Activated B cell treated with CpG ODN at 0.5 μM for 24 hours (primary cell): ENCODE data around the gene LSMEM2. TPM values are rescaled to one million over a fixed set of nuclear protein-coding genes. Genes with fewer than 3 reads are reported as not detected.

ENCODE experiments used
- ATAC-seq: fragments of 200-7000 bp; cut with Tn5 transposase; one replicate; pipeline ENCODE4 v1.10.0; 2021; ENCODE audit warnings: low read depth, mild to moderate bottlenecking, moderate library complexity
- CTCF ChIA-PET: fragments of 350-600 bp; sonication (Branson Sonifier 250); formaldehyde crosslinking; loops from one replicate; lab custom pipeline; 2021; ENCODE audit warnings: antibody characterized with exemption; lab: Charles Lee
- POLR2A ChIA-PET: fragments of 350-600 bp; sonication (Branson Sonifier 250); formaldehyde crosslinking; loops from one replicate; lab custom pipeline; 2021; ENCODE audit warnings: antibody characterized with exemption; lab: Charles Lee
- DNase-seq: peaks from one replicate; pipeline ENCODE4 v3.0.0; 2022
- H3K27ac Mint-ChIP-seq: one replicate; pipeline ENCODE4 v1.8.0; 2020; ENCODE audit warnings: mixed read lengths
- H3K27me3 Mint-ChIP-seq: one replicate; pipeline ENCODE4 v1.8.0; 2021; ENCODE audit warnings: mixed read lengths
- H3K36me3 Mint-ChIP-seq: one replicate; pipeline ENCODE4 v1.8.0; 2021; ENCODE audit warnings: low read depth, mixed read lengths
- H3K4me1 Mint-ChIP-seq: one replicate; pipeline ENCODE4 v1.8.0; 2021; ENCODE audit warnings: mixed read lengths
- H3K4me3 Mint-ChIP-seq: one replicate; pipeline ENCODE4 v1.8.0; 2020; ENCODE audit warnings: mild to moderate bottlenecking, mixed read lengths
- H3K9me3 Mint-ChIP-seq: one replicate; pipeline ENCODE4 v1.8.0; 2020; ENCODE audit warnings: mixed read lengths
- intact Hi-C: fragments of 100-400 bp; cut with micrococcal nuclease; formaldehyde crosslinking; loops from one replicate; pipeline ENCODE4 v1.15.1; 2024
- total RNA-seq: library from RNA; stranded (reverse); gene quantifications from 2 replicates; pipeline ENCODE4 v1.2.3, GENCODE V29; 2022
- TF ChIP-seq, protein P1 (sequence below): fragments of 200-600 bp; IDR thresholded peaks from one replicate; pipeline ENCODE4 v1.8.0; 2022; ENCODE audit warnings: antibody characterized with exemption, mild to moderate bottlenecking

Gene LSMEM2
- total RNA-seq, 1 donor from 2014 or later: not detected

DNA sequence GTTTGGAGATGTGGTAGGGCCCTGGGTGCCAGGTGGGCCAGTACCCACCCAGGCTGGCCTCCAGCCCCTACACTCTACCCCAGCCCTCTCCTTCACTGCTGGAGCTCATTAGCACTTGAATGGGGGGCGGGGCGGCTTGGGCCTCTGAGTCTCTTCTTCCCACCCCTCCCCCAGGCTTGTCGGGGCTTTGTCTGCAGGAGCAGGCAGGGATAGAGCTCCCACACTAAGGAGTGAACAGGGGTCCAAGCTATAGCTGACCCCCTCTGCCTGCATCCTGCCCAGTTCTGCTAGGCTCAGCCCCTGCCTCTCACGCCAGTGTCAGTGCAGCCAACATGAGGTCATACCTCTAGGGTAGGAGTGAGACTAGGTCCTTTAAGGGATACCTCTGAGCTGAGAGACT lies 37.7 kb upstream of the LSMEM2 start:
- ChIA-PET CTCF (interaction anchor here (10.5 kb wide), 1 partner anchor 13 kb away, joined by 76 read pairs; no protein-coding TSS in a partner anchor), POLR2A (interaction anchor here (0.5 to 5.1 kb wide), 4 partner anchors 13 to 1684 kb away, joined by 3 to 66 read pairs (median 5); partner anchors contain the start of genes HYAL3 and NAA80)
- Mint-ChIP-seq H3K9me3 (no peaks in the 10 kb centered on the region), H3K27ac (peak overlapping the region; percentile 94), H3K36me3 (peaks cover 46% of the 10 kb centered on the region), H3K4me1 (peaks cover 80% of the 10 kb centered on the region), H3K4me3 (peak overlapping the region; percentile 78), H3K27me3 (no peaks in the 10 kb centered on the region)
- intact Hi-C loops: no loop called here
- no peak for DNase-seq
- no peak for ATAC-seq
- TF ChIP-seq, protein P1, sequence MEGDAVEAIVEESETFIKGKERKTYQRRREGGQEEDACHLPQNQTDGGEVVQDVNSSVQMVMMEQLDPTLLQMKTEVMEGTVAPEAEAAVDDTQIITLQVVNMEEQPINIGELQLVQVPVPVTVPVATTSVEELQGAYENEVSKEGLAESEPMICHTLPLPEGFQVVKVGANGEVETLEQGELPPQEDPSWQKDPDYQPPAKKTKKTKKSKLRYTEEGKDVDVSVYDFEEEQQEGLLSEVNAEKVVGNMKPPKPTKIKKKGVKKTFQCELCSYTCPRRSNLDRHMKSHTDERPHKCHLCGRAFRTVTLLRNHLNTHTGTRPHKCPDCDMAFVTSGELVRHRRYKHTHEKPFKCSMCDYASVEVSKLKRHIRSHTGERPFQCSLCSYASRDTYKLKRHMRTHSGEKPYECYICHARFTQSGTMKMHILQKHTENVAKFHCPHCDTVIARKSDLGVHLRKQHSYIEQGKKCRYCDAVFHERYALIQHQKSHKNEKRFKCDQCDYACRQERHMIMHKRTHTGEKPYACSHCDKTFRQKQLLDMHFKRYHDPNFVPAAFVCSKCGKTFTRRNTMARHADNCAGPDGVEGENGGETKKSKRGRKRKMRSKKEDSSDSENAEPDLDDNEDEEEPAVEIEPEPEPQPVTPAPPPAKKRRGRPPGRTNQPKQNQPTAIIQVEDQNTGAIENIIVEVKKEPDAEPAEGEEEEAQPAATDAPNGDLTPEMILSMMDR: no peak

DNA sequence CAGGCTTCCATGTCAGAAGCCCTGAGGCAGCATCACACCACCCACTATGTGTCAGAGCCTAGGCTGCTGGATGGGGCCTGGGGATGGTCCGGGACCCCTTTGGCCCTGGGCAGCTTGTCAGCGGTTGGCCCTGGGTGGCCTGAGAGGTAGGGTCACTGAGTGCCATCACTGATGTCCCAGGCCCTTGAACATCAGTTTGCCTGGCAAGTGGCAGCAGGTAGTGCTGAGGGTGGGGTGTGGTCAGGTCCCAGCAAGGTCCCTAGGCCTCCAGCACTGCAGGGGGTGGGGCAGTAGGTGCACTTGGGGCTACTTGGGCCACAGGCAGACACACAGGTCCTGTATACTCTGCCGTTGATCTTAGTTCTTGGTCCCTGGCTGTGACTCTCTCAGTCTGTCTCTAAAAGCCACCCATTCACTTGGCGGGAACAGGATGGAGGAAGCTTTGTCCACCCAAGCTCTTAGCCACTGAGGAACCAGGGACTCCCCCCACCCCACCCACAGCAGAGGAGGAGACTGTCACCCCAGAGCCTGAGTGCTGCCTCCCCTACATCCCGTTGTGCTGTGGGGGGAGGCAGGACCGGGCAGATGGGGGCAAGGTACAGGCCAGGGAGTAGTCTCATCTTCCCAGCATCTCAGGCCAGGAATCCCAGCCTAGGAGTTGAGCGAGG lies 37.0 kb upstream of the LSMEM2 start:
- Mint-ChIP-seq H3K27me3 (no peaks in the 10 kb centered on the region), H3K9me3 (no peaks in the 10 kb centered on the region), H3K27ac (peak overlapping the region; percentile 94), H3K4me1 (peaks cover 87% of the 10 kb centered on the region), H3K36me3 (peaks cover 42% of the 10 kb centered on the region), H3K4me3 (peak overlapping the region; percentile 78)
- TF ChIP-seq, protein P1: no peak
- ChIA-PET POLR2A (interaction anchor here (0.8 to 5.1 kb wide), 2 partner anchors 14 to 57 kb away, joined by 3 to 66 read pairs; partner anchors contain the start of genes HYAL3 and NAA80), CTCF (interaction anchor here (10.5 kb wide), 1 partner anchor 14 kb away, joined by 76 read pairs; no protein-coding TSS in a partner anchor)
- intact Hi-C loops: no loop called here
- DNase-seq: no peak
- no peak for ATAC-seq

DNA sequence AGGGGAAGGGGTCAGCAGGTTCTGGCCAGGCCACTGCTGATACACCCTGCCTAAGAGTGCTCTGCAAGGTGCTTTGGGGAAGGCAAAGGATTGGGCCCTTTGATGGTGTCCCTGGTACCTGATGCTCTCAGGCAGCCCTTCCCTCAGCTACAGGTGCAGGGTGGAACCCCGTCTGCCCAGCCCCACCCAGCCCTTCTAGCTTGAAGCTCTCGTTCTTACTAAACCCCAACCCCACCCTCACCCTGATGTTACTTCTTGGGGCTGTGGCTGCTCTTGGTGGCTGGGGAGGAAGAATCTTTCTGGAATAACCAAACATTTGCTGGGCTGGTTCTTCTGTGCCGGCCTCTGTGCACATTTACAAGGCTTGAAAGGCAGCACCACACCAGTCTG lies 36.5 kb upstream of the LSMEM2 start:
- H3K4me3 Mint-ChIP-seq: peak overlapping the region; percentile 78
- peak overlapping the region; percentile 94 for H3K27ac Mint-ChIP-seq
- CTCF ChIA-PET: interaction anchor here (1.6 to 10.5 kb wide), 3 partner anchors 15 to 50 kb away, joined by 4 to 76 read pairs (median 9); no protein-coding TSS in a partner anchor
- POLR2A ChIA-PET: interaction anchor here (1.3 to 5.1 kb wide), 3 partner anchors 14 to 50 kb away, joined by 5 to 66 read pairs (median 6); partner anchors contain the start of gene IFRD2
- TF ChIP-seq, protein P1: no peak
- H3K36me3 Mint-ChIP-seq: peaks cover 40% of the 10 kb centered on the region
- DNase-seq: no peak
- no peak for ATAC-seq
- intact Hi-C loops: no loop called here
- H3K27me3 Mint-ChIP-seq: no peaks in the 10 kb centered on the region
- no peaks in the 10 kb centered on the region for H3K9me3 Mint-ChIP-seq
- peaks cover 89% of the 10 kb centered on the region for H3K4me1 Mint-ChIP-seq

DNA sequence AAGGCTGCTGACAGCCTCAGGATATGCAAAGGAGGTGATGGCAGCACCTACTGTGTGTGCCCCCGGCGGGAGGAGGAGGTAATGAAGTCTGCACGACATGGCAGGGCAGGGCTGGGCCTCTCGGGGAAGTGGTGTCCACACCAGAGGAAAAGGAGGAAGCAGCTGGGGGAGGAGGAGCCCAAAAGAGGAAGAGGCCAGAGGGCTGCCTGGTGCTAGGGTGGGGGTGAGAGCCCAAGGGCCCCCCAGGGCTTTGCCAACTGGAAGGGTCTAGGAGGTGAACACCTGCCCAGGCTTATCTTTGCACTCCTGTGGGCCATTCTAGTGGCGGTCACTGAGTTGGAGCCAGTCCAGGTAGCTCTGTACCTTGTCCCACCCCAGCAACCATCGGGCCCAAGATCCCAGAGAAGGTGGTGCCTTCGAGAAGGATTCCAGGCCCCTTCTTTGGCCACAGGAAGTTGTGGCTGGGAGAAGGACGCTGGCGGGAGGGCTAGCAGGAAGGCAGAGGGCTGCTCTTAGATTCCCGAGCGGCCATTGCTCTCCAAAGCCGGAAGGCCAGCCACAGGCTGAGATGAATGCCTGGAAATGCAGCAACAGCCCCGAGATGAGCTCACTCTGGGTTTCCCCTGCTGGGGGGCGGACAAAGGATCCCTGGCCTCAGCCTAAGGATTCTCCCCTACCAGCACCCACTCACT lies 35.9 kb upstream of the LSMEM2 start:
- H3K4me3 Mint-ChIP-seq: peak overlapping the region; percentile 78
- no peaks in the 10 kb centered on the region for H3K9me3 Mint-ChIP-seq
- ATAC-seq (peak; percentile 61), DNase-seq (peak; percentile 60)
- no peaks in the 10 kb centered on the region for H3K27me3 Mint-ChIP-seq
- H3K27ac Mint-ChIP-seq: peak overlapping the region; percentile 94
- intact Hi-C loops: no loop called here
- TF ChIP-seq, protein P1: no peak
- peaks cover 88% of the 10 kb centered on the region for H3K4me1 Mint-ChIP-seq
- peaks cover 34% of the 10 kb centered on the region for H3K36me3 Mint-ChIP-seq
- CTCF ChIA-PET: interaction anchor here (1.6 to 10.5 kb wide), 4 partner anchors 15 to 51 kb away, joined by 4 to 76 read pairs (median 7); no protein-coding TSS in a partner anchor
- POLR2A ChIA-PET: interaction anchor here (0.5 to 5.1 kb wide), 10 partner anchors 8 to 143 kb away, joined by 3 to 66 read pairs (median 6); partner anchors contain the start of gene IFRD2
